ENCODE data around the gene RBPJ. TPM values are rescaled to one million over a fixed set of nuclear protein-coding genes. Genes with fewer than 3 reads are reported as not detected.

Gene RBPJ
- total and polyA plus RNA-seq, 2 of the 8 experiments (the other 6 are each of a cell fraction or from before 2014, with no cell fraction given), result 65.5 to 217 TPM

DNA sequence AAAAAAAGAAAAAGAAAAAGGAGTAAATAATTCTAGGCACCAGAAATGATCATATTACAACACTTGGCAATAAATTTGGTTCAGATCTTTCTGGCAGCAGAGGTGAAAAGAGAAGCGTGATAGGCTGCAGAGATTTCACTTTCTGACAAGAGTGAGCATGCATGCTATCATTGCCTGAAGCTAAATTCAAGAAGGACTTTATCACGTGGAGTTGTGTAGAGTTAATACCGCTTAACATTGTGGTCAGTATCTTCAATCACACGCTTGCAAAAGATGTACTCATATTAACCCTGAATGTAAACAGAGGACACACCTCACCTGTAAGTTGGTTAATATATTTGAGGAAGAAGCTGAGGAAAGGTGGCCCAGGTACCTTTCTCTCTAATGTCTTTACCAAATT, 31.4 kb upstream of the RBPJ start:
- Histone ChIP-seq H4K5ac (ENCODE audit: insufficient read length, low read depth, low read length) (no peak overlapping the region), H2BK120ac (replicated peaks; ENCODE audit: low read depth, low read length) (no peak overlapping the region), H3K27me3 (replicated peaks in 1 of 4; ENCODE audit: control insufficient read depth in 3 of 4, extremely low read depth in 1 of 4, insufficient read depth in 3 of 4, low read length in 3 of 4) (no peaks in the 10 kb centered on the region), H3K79me1 (ENCODE audit: low read depth, low read length) (no peaks in the 10 kb centered on the region), H2BK20ac (ENCODE audit: low read length) (no peak overlapping the region), H3K4ac (replicated peaks; ENCODE audit: insufficient read length, low read depth, low read length) (no peak overlapping the region), H3K4me1 (replicated peaks in 1 of 4; ENCODE audit: control insufficient read depth in 3 of 4, insufficient read depth in 4 of 4, low read length in 3 of 4) (peaks cover 0 to 3% (median 0%) of the 10 kb centered on the region in 4 experiments; a peak in 1 of 7 replicates), H4K91ac (replicated peaks; ENCODE audit: insufficient read length, low read length) (no peak overlapping the region), H4K8ac (ENCODE audit: extremely low read depth, insufficient read depth, low read length) (no peak overlapping the region), H3K23ac (ENCODE audit: insufficient read length) (no peak overlapping the region), H2BK5ac (ENCODE audit: low read depth, low read length) (no peak overlapping the region), H2BK12ac (ENCODE audit: low read depth, low read length) (no peak overlapping the region), H3K18ac (ENCODE audit: extremely low read depth, low read length) (no peak overlapping the region), H3K23me2 (ENCODE audit: low read depth, low read length) (no peaks in the 10 kb centered on the region), H3K56ac (replicated peaks; ENCODE audit: insufficient read length, low read depth, low read length) (no peak overlapping the region), H3K9me3 (ENCODE audit: insufficient read depth in 2 of 2, low read depth in 1 of 2, low read length in 1 of 2) (no peaks in the 10 kb centered on the region), H2BK15ac (ENCODE audit: low read length) (no peak overlapping the region), H3K4me2 (ENCODE audit: insufficient read depth in 1 of 2, low read depth in 2 of 2, low read length in 2 of 2) (no peak overlapping the region), H3K27ac (ENCODE audit: low read depth, low read length) (no peak overlapping the region), H3K4me3 (ENCODE audit: extremely low read depth in 1 of 4, insufficient read depth in 2 of 4, low read depth in 3 of 4, low read length in 4 of 4) (no peak overlapping the region), H3K79me2 (ENCODE audit: control insufficient read depth in 1 of 2, insufficient read depth in 2 of 2, low read length in 2 of 2) (no peaks in the 10 kb centered on the region), H2AK5ac (ENCODE audit: low read depth, low read length) (no peak overlapping the region), H3K36me3 (ENCODE audit: control insufficient read depth in 2 of 4, insufficient read depth in 4 of 4, low read length in 3 of 4) (no peaks in the 10 kb centered on the region), H4K20me1 (replicated peaks in 1 of 2; ENCODE audit: control insufficient read depth in 1 of 2, insufficient read depth in 2 of 2, low read length in 2 of 2) (no peaks in the 10 kb centered on the region), H3K9ac (replicated peaks in 1 of 4; ENCODE audit: extremely low read depth in 1 of 4, low read depth in 3 of 4, low read length in 3 of 4) (no peak overlapping the region), H3K14ac (ENCODE audit: insufficient read length) (no peak overlapping the region), H2AFZ (ENCODE audit: low read length) (no peak overlapping the region)
- ChIA-PET POLR2A (ENCODE audit: partially characterized antibody) (no interaction called here), CTCF (ENCODE audit: partially characterized antibody) (no interaction called here)
- 83% methylated on average over 4 of the region's 4 CpGs; no CpG with 5 or more reads in 1 of the 2 experiments for WGBS, 2 experiments (ENCODE audit: extremely low coverage in 1 of 2, insufficient coverage in 1 of 2, insufficient read length in 1 of 2, insufficient replicate concordance in 2 of 2, low coverage in 1 of 2, low lambda C conversion rate in 2 of 2, missing lambda C conversion rate in 1 of 2)
- no peak for FAIRE-seq
- no peak for DNase-seq (ENCODE audit: low read depth in 1 of 2, low spot score in 2 of 2)
- no peak for TF ChIP-seq SP2 (IDR thresholded peaks at IDR 0.05; ENCODE audit: low read length)
- TF ChIP-seq RAD21 (IDR thresholded peaks at IDR 0.05 in 1 of 2, conservative IDR thresholded peaks at IDR 0.05 in 1 of 2; ENCODE audit: low read depth in 2 of 2, low read length in 2 of 2), result no peak
- TF ChIP-seq CHD2 (IDR thresholded peaks at IDR 0.05; ENCODE audit: low read length), result no peak
- TF ChIP-seq PHF8 (conservative IDR thresholded peaks at IDR 0.05; ENCODE audit: low read depth, low read length), result no peak
- no peak for TF ChIP-seq TBP (IDR thresholded peaks at IDR 0.05; ENCODE audit: low read depth, low read length)
- no peak for TF ChIP-seq NRF1 (IDR thresholded peaks at IDR 0.05; ENCODE audit: low read depth, low read length)
- TF ChIP-seq MAFK (IDR thresholded peaks at IDR 0.05; ENCODE audit: low read depth, low read length), result no peak

All from H1 (cell line).